ENCODE data around the gene BTBD3. TPM values are rescaled to one million over a fixed set of nuclear protein-coding genes. Genes with fewer than 3 reads are reported as not detected.

Gene BTBD3
- total and polyA plus RNA-seq, 5 experiments from 2014 or later = 0.07 to 1.4 (median 0.86) TPM

DNA sequence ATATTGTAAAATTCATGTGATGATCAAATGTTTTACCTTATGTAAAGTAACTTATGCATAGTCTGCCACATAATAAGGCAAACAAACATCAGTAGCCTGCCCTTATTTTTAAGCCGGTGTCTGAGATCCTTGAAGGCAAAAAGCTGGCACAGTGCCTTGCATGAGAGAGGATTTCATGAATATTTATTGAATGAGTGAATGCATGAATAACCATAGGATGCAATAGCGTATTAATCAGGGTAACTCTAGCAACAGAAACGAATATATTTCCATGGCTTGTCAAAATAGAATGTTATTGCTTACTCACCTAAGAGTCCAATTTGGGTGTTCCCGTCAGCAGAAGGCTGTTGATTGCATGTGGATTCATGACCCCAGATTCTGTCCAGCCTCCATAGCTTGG is 34.9 kb downstream of the BTBD3 start:
- H3K4me3 Mint-ChIP-seq = no peak overlapping the region
- no peak overlapping the region for H3K27ac Mint-ChIP-seq
- H3K36me3 Mint-ChIP-seq = no peaks in the 10 kb centered on the region
- no peak for DNase-seq
- no peak for ATAC-seq
- peaks cover 0 to 7% (median 0%) of the 10 kb centered on the region in 5 donors for H3K27me3 Mint-ChIP-seq
- H3K9me3 Mint-ChIP-seq = peaks cover 0 to 14% (median 0%) of the 10 kb centered on the region in 9 donors
- no peaks in the 10 kb centered on the region for H3K4me1 Mint-ChIP-seq
- POLR2A ChIA-PET = no interaction called here

DNA sequence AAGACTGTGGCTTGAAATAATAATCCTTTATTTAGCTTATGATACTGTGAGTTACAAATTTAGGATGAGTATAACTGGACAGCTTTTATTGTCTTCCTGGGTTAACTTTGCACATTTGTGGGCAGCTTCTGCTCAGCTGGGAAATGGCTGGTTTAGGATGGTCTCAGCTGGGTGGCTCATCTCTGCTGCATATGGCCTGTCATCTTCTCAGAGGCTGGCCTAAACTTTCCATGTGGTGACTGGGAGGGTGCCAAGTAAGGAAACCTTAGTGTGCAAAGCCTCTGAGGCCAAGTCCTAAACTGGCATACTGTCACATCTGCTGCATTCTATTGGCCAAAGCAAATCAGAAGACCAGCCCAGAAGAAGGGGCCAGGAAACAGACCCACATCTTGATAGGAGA is 40.2 kb downstream of the BTBD3 start:
- Mint-ChIP-seq H3K27me3 (peaks cover 0 to 21% (median 8%) of the 10 kb centered on the region in 5 donors), H3K36me3 (no peaks in the 10 kb centered on the region), H3K9me3 (peaks cover 0 to 13% (median 0%) of the 10 kb centered on the region in 9 donors), H3K27ac (no peak overlapping the region), H3K4me1 (peaks cover 0 to 5% (median 0%) of the 10 kb centered on the region in 4 donors), H3K4me3 (no peak overlapping the region)
- DNase-seq (no peak), ATAC-seq (no peak)
- POLR2A ChIA-PET = no interaction called here

DNA sequence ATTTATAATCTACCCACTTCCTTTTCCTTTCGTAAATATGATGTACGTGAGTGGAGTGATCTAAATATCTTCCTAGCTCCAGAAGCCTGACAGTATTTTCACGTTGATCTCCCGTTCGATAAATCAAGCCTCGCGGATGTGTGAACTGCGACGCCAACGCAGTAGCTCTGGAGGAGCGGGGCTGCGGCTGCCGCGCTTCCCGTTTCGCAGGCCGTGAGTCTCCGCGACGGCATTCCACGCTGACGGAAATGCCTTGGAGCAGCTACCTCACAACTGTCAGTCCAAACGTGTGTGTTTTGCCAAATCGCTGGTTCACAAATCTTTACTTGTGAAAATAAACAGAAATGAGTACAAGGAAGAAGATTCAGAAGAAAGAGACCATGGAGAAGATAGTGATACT is 41.2 kb downstream of the BTBD3 start:
- POLR2A ChIA-PET = no interaction called here
- ATAC-seq = no peak
- Mint-ChIP-seq H3K4me1 (peaks cover 0 to 5% (median 0%) of the 10 kb centered on the region in 4 donors), H3K9me3 (peaks cover 0 to 13% (median 0%) of the 10 kb centered on the region in 9 donors), H3K27ac (no peak overlapping the region), H3K27me3 (peaks cover 0 to 21% (median 8%) of the 10 kb centered on the region in 5 donors), H3K4me3 (peak overlapping the region in 2 of 10 donors; percentile 1 to 33), H3K36me3 (no peaks in the 10 kb centered on the region)
- no peak for DNase-seq

DNA sequence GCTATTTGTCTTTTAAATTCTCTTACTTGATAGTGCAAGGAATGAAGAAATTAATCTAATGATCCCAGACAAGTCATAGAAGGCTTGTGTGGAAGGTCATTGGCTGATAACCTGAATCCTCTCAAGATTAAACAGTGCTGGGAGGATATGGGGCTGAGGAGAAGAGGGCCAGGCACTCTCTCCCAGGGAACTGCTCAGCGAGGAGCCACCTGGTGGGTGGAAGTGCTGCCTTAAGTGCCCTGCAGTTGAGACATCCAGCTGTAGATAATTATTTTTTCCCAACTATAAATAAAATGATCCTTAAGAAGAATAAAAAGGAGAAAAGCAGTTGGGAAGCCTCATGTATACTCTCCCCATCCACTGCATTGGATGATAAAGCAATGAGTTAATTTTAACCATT is 47.9 kb downstream of the BTBD3 start:
- Mint-ChIP-seq H3K4me1 (no peaks in the 10 kb centered on the region), H3K9me3 (peaks cover 0 to 5% (median 0%) of the 10 kb centered on the region in 9 donors), H3K4me3 (no peak overlapping the region), H3K27ac (no peak overlapping the region), H3K27me3 (peaks cover 0 to 1% (median 0%) of the 10 kb centered on the region in 5 donors), H3K36me3 (no peaks in the 10 kb centered on the region)
- ATAC-seq (no peak), DNase-seq (no peak)
- POLR2A ChIA-PET = no interaction called here

DNA sequence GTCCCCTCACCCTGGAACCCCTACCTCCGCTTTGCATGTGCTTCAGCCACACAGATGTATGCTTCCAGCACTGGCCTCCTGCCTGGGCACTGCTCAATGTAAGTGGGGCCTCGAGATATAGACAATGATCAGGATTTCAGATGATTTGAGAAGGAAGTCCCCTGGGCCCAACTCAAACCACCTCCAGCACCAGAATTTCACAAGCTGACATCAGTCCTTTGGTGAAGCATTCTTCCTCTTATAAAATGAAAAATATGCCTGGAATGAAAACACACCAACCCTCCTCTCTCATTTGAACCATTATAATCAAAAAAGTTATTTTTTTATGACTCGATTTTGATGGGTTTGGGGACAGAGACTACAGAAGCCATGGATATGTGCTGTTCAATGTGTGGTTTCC is 48.5 kb downstream of the BTBD3 start:
- POLR2A ChIA-PET = no interaction called here
- no peak overlapping the region for H3K4me3 Mint-ChIP-seq
- no peak for ATAC-seq
- peaks cover 0 to 5% (median 0%) of the 10 kb centered on the region in 9 donors for H3K9me3 Mint-ChIP-seq
- no peak overlapping the region for H3K27ac Mint-ChIP-seq
- no peak for DNase-seq
- H3K36me3 Mint-ChIP-seq = no peaks in the 10 kb centered on the region
- peaks cover 0 to 1% (median 0%) of the 10 kb centered on the region in 5 donors for H3K27me3 Mint-ChIP-seq
- H3K4me1 Mint-ChIP-seq = no peaks in the 10 kb centered on the region

DNA sequence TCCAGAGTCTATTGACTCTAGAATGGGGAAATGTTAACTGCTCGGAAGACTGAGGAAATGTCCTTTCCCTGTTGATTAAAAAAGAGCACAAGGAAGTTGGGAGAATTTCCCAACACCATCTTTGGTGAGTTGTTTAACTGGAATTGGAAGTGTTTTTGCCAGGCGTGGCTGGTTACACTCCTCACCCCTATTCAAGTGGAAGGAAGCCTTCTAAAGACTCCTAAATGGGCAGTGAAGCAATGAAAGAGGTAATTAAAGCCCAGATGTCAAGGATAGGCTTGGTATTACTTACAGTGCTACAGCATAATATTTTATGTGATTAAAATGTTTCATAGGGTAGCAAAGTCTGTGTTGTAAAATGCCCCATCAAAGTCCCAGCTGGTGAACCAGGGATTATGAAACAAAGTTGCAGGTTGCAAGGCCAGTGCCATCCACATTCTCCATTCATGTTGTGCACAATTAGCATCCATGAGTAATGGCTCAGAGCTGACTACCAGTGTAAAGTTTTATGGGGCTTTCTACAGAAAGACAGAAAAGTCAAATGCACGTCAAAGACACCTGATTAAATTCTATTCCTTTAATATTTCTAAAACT is 52.6 kb downstream of the BTBD3 start:
- POLR2A ChIA-PET = no interaction called here
- Mint-ChIP-seq H3K27ac (no peak overlapping the region), H3K27me3 (peaks cover 0 to 6% (median 0%) of the 10 kb centered on the region in 5 donors), H3K4me1 (no peaks in the 10 kb centered on the region), H3K9me3 (peaks cover 0 to 5% (median 0%) of the 10 kb centered on the region in 9 donors), H3K4me3 (no peak overlapping the region), H3K36me3 (no peaks in the 10 kb centered on the region)
- ATAC-seq = no peak
- DNase-seq = no peak

DNA sequence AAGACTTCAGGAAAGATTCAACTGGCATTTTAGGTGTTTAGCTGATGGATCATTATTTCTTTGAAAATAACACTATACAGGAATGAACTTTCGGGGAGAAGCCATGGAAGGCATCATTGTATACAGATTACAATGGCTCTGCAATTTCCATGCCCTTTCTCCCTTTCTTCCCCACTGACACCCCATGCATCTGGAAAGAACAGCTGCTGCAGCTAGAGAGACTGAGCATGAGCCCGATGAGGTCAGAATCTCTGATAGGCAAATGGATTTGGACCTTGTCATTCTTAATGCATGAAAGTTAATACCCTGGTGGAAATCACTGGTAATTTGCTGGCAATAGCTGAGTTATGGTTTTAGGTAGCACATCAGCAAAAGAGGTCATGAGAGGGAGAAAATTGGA is 54.8 kb downstream of the BTBD3 start:
- no peaks in the 10 kb centered on the region for H3K4me1 Mint-ChIP-seq
- DNase-seq (no peak), ATAC-seq (no peak)
- peaks cover 0 to 6% (median 0%) of the 10 kb centered on the region in 5 donors for H3K27me3 Mint-ChIP-seq
- H3K36me3 Mint-ChIP-seq = no peaks in the 10 kb centered on the region
- no peak overlapping the region for H3K4me3 Mint-ChIP-seq
- no peak overlapping the region for H3K27ac Mint-ChIP-seq
- H3K9me3 Mint-ChIP-seq = peaks cover 0 to 5% (median 0%) of the 10 kb centered on the region in 9 donors
- POLR2A ChIA-PET = no interaction called here
